Pancreas (tissue), 10 donors: ENCODE results near the gene DNAI1. TPM values are rescaled to one million over a fixed set of nuclear protein-coding genes. Genes with fewer than 3 reads are reported as not detected.
A peak's percentile ranks its signal among the peaks of the same experiment; 100 is the strongest.

Experiments
- ATAC-seq, 4 donors: fragments of 200-7000 bp; cut with Tn5 transposase; one replicate each; pipeline versions ENCODE4 v1.8.0 to v1.9.1; 2020; ENCODE audit warnings: mild to moderate bottlenecking in 4 of 4, moderate library complexity in 4 of 4
- DNase-seq, 6 donors: peaks; one replicate each; pipeline ENCODE4 v3.0.0-alpha.2; 2020
- FAIRE-seq: peaks from 2 replicates; lab custom pipeline; 2012; peaks lifted over from hg19 to GRCh38; lab: Jason Lieb, UNC
- H3K27ac ChIP-seq, 4 donors: fragments of 200-600 bp; sonication (generic); 1 replicate in 3 of 4; 2 replicates in 1 of 4; pipeline versions ENCODE4 v1.5.0 to v1.8.0; 2020
- H3K27me3 ChIP-seq, 4 donors: fragments of 200-600 bp; one replicate each; pipeline ENCODE4 v1.8.0; 2021
- H3K36me3 ChIP-seq, 3 donors: fragments of 200-600 bp; sonication (generic) in 1 of 3; one replicate each; pipeline versions ENCODE4 v1.5.0 to v1.8.0; 2020 to 2021
- H3K4me1 ChIP-seq, 3 donors: fragments of 200-600 bp; one replicate each; pipeline ENCODE4 v1.8.0; 2021
- H3K4me3 ChIP-seq, 4 donors: fragments of 200-600 bp; sonication (generic) in 2 of 4; one replicate each; pipeline versions ENCODE4 v1.5.0 to v1.8.0; 2020 to 2021
- H3K9me3 ChIP-seq, 4 donors: fragments of 200-600 bp; one replicate each; pipeline ENCODE4 v1.8.0; 2021
- WGBS, 2 donors: extraction: QIAGEN DNeasy Blood & Tissue Kit; methylation state at CpG; one replicate each; pipeline ENCODE4 v1.1.7; 2013; 5-methylcytosine and 5-hydroxymethylcytosine counted together
- intact Hi-C, 3 donors: fragments of 100-400 bp; cut with DNase I; formaldehyde crosslinking; loops; one replicate each; pipeline versions ENCODE4 v1.11.1 to v1.14.2; 2022
- polyA plus RNA-seq, 2 donors: library from polyadenylated mRNA; stranded (reverse); fragments of 200-250 nt; gene quantifications; one replicate each; pipeline ENCODE4 v1.2.3, GENCODE V29; 2013
- total RNA-seq, 6 donors: library from RNA; stranded (reverse); fragmentation: NEBNext Ultra II Directional in 4 of 6; extraction: Animal tissue kit (Norgen Biotek cat#: 25700) in 4 of 6; gene quantifications; one replicate each; pipeline versions ENCODE4 v1.2.1 to v1.2.4, GENCODE V29; 2021 to 2023
- TF ChIP-seq, protein P1 (sequence below), 4 donors: fragments of 200-600 bp; sonication (generic) in 3 of 4; IDR thresholded peaks; one replicate each; pipeline versions ENCODE4 v1.5.0 to v1.8.0; 2021; ENCODE audit warnings: antibody characterized with exemption in 4 of 4
- donor health status: healthy with polysubstance abuse.
- donor health status: DM: no; HTN: no; CAD: no; lungs with moderate emphysema.
- donor health status: DM: no; HTN: no; CAD: no.
- donor health status: control.
- donor health status: control.
- donor health status: Bipolar disorder and iron deficiency.
- donor health status: DM: yes; HTN: yes; CAD: no.
- donor health status: DM: no; HTN: no; CAD: no.
- donor health status: DM: no; HTN: no; CAD: no.
- donor health status: DM: yes; HTN: yes; CAD: no.

Gene DNAI1
- total and polyA plus RNA-seq, 8 donors, result 0.16 to 5.0 (median 0.49) TPM

DNA sequence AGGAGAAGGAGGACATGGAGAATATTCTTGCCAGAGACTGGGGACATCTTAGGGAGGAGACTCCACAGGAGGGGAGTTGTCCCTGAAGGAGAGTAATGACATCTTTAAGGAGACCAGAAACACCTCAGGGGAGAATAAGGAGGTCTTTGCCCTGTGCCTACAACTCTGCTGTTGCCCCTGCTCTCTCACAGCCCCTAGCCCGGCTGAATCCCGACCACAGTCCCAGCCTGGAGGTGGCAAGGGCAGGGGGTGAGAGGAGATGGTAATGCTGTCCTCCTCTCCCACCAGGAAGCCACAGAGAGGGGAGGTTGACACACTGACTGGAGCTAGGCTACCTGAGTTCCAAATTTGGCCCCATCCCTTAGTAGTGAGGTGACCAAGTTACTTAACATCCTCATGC is 94.4 kb downstream of the DNAI1 start:
- Histone ChIP-seq H3K27ac (no peak overlapping the region), H3K9me3 (no peaks in the 10 kb centered on the region), H3K4me1 (no peaks in the 10 kb centered on the region), H3K27me3 (no peaks in the 10 kb centered on the region), H3K4me3 (no peak overlapping the region), H3K36me3 (no peaks in the 10 kb centered on the region)
- FAIRE-seq, result no peak
- ATAC-seq, result no peak
- TF ChIP-seq, protein P1, sequence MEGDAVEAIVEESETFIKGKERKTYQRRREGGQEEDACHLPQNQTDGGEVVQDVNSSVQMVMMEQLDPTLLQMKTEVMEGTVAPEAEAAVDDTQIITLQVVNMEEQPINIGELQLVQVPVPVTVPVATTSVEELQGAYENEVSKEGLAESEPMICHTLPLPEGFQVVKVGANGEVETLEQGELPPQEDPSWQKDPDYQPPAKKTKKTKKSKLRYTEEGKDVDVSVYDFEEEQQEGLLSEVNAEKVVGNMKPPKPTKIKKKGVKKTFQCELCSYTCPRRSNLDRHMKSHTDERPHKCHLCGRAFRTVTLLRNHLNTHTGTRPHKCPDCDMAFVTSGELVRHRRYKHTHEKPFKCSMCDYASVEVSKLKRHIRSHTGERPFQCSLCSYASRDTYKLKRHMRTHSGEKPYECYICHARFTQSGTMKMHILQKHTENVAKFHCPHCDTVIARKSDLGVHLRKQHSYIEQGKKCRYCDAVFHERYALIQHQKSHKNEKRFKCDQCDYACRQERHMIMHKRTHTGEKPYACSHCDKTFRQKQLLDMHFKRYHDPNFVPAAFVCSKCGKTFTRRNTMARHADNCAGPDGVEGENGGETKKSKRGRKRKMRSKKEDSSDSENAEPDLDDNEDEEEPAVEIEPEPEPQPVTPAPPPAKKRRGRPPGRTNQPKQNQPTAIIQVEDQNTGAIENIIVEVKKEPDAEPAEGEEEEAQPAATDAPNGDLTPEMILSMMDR (IDR thresholded peaks at IDR 0.05), result no peak
- peak in 1 of 6 donors; percentile 25 for DNase-seq
- intact Hi-C loops, result loop anchor here in 1 of 3 donors (5.0 kb wide), 1 partner anchor 39 kb away; no protein-coding TSS in a partner anchor
- 90 to 96% methylated on average over 2 of the region's 2 CpGs for WGBS, 2 donors

DNA sequence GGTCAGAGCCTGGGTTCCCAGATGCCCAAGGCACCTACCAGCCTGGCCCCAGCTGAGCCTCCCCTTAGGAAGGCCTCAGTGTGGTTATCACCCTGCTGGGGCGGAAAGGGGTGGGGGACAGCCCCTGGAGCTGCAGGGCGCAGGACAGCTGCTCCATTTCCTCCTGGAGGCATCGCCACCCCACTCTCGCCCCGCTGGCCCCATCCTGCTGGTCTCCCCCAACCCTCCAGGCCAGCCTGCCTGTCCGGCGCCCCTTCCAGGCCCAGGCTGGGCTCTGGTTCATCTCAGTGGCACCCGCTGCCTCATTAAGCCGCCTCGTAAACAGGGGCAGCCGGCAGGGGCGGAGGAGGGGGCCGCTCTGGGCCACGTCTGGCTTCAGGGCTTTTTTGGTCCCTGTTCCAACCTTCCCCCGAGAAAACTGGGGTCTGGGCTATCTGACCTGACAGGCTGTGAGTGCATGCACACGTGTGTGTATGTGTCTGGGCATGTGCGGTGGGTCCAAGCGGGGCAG is 95.0 kb downstream of the DNAI1 start:
- Histone ChIP-seq H3K27me3 (no peaks in the 10 kb centered on the region), H3K4me3 (no peak overlapping the region), H3K9me3 (no peaks in the 10 kb centered on the region), H3K4me1 (no peaks in the 10 kb centered on the region), H3K36me3 (no peaks in the 10 kb centered on the region), H3K27ac (no peak overlapping the region)
- TF ChIP-seq, protein P1 (IDR thresholded peaks at IDR 0.05), result no peak
- ATAC-seq, result no peak
- DNase-seq, result peak in 2 of 6 donors; percentile 45 to 49
- intact Hi-C loops, result loop anchor here in 1 of 3 donors (5.0 kb wide), 1 partner anchor 39 kb away; no protein-coding TSS in a partner anchor
- WGBS, 2 donors, result 80 to 84% methylated on average over 18 of the region's 18 CpGs
- no peak for FAIRE-seq

DNA sequence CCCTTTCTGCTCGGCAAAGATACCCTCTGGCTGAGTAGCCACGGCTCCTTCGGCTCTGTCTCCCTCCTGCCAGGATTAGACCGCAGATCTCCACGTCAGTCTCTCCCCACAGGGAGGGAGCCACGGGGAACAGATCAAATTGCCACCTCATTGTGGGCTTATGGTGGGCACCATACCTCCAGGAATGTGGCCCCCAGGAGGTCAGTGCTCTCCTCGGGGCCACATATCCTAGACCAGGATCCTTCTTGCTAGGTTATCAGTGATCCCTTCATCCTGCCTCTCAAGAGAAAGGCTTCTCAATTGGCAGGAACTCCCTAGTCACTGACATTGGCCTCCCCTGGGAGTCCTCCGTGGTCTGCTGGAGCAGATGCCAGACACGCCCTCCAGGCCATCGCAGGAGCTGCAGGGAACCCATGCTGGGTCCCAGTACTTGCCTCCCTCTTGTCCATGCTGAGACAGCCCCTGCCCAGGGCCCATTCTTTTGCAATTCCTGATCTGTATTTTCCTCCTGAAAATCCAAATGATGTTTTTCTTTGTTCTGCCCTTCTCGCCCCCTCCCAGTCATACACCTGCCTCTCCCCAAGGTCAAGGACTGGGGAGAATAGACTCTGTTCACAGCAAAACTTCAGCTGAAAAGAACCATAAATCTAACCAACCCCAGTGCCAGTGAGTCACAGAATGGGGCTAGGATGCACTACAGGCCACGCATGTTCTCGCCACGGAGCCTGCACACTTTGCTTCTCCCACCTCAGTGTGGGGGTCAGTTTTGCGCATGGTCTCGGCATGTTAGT is 95.8 kb downstream of the DNAI1 start:
- intact Hi-C loops, result loop anchor here in 1 of 3 donors (5.0 kb wide), 1 partner anchor 38 kb away; no protein-coding TSS in a partner anchor
- Histone ChIP-seq H3K36me3 (no peaks in the 10 kb centered on the region), H3K4me3 (no peak overlapping the region), H3K27me3 (no peaks in the 10 kb centered on the region), H3K27ac (no peak overlapping the region), H3K4me1 (no peaks in the 10 kb centered on the region), H3K9me3 (no peaks in the 10 kb centered on the region)
- no peak for ATAC-seq
- 65 to 72% methylated on average over 16 of the region's 16 CpGs for WGBS, 2 donors
- no peak for FAIRE-seq
- peak in 2 of 6 donors; percentile 20 to 35 for DNase-seq
- TF ChIP-seq, protein P1 (IDR thresholded peaks at IDR 0.05), result no peak

DNA sequence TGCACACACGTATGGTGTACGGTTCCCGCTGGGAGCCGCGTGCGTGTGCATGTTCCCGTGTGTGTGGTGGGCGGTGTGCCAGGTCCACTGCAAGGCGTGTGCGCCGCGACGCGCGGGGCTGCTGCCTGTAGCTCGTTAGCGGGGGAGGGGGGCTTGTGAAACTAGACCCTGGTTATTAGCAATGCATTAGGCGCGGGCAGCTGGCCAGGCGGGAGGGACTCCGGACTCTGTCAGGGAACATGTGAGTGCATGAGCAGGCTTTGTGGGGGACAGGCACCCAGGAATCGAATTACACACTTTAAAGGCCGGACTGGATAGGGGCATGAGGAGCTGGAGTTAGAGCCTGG is 96.4 kb downstream of the DNAI1 start:
- Histone ChIP-seq H3K36me3 (no peaks in the 10 kb centered on the region), H3K9me3 (no peaks in the 10 kb centered on the region), H3K27me3 (no peaks in the 10 kb centered on the region), H3K4me1 (no peaks in the 10 kb centered on the region), H3K4me3 (no peak overlapping the region), H3K27ac (no peak overlapping the region)
- intact Hi-C loops, result no loop called here
- ATAC-seq (peak in 1 of 4 donors; percentile 9), FAIRE-seq (no peak), DNase-seq (peak in 2 of 6 donors; percentile 53 to 68)
- 34 to 49% methylated on average over 23 of the region's 23 CpGs for WGBS, 2 donors
- TF ChIP-seq, protein P1 (IDR thresholded peaks at IDR 0.05), result no peak

DNA sequence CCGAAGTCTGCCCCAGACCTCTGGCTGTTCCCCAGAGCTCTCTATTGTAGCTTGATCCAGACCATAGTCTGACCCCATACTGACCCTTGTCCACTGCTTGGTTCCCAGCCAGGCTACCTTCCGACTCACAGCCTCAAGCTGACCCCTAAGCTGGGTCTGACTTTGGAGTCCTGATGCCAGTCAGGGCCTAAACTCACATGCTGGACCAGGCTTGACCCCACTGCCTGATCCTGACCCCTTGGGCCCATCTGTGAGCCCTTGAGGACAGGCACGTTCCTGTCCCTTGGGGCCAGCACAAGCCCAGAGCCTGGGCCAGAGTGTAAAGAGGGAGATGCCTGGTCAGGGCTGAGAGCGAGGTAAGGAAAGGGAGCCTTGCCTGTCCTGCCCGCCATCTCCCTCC is 96.9 kb downstream of the DNAI1 start:
- H3K4me1 ChIP-seq, result no peaks in the 10 kb centered on the region
- H3K36me3 ChIP-seq, result no peaks in the 10 kb centered on the region
- intact Hi-C loops, result no loop called here
- H3K27me3 ChIP-seq, result no peaks in the 10 kb centered on the region
- ATAC-seq, result no peak
- no peak overlapping the region for H3K27ac ChIP-seq
- TF ChIP-seq, protein P1 (IDR thresholded peaks at IDR 0.05), result no peak
- H3K9me3 ChIP-seq, result no peaks in the 10 kb centered on the region
- FAIRE-seq, result no peak
- WGBS, 2 donors, result 71 to 80% methylated on average over 3 to 5 of the region's 5 CpGs
- no peak overlapping the region for H3K4me3 ChIP-seq
- DNase-seq, result peak in 2 of 6 donors; percentile 30 to 36
